Lower lobe of right lung (tissue), 2 donors: Measurements from ENCODE around the gene MUC16. TPM values are rescaled to one million over a fixed set of nuclear protein-coding genes. Genes with fewer than 3 reads are reported as not detected.

ENCODE experiments used
- ATAC-seq, 2 donors: fragments of 200-7000 bp; cut with Tn5 transposase; one replicate each; pipeline ENCODE4 v1.9.1; 2020 to 2022; ENCODE audit warnings: mild to moderate bottlenecking in 2 of 2, moderate library complexity in 2 of 2
- DNase-seq: peaks from one replicate; pipeline ENCODE4 v3.0.0-alpha.2; 2020
- H3K27ac ChIP-seq: fragments of 200-600 bp; one replicate; pipeline ENCODE4 v1.8.0; 2022
- H3K27me3 ChIP-seq: fragments of 200-600 bp; one replicate; pipeline ENCODE4 v1.8.0; 2022; ENCODE audit warnings: low read depth
- H3K36me3 ChIP-seq: fragments of 200-600 bp; one replicate; pipeline ENCODE4 v1.8.0; 2022; ENCODE audit warnings: mild to moderate bottlenecking
- H3K4me1 ChIP-seq: fragments of 200-600 bp; one replicate; pipeline ENCODE4 v1.8.0; 2022
- H3K4me3 ChIP-seq: fragments of 200-600 bp; one replicate; pipeline ENCODE4 v1.8.0; 2022; ENCODE audit warnings: mild to moderate bottlenecking
- H3K9me3 ChIP-seq: fragments of 200-600 bp; one replicate; pipeline ENCODE4 v1.8.0; 2022
- CTCF ChIP-seq: fragments of 200-600 bp; IDR thresholded peaks from one replicate; pipeline ENCODE4 v1.8.0; 2022; ENCODE audit warnings: antibody characterized with exemption, mild to moderate bottlenecking
- intact Hi-C: fragments of 100-400 bp; cut with DNase I; formaldehyde crosslinking; loops from one replicate; pipeline ENCODE4 v1.11.0; 2022
- total RNA-seq: library from RNA; stranded (reverse); fragmentation: NEBNext Ultra II Directional; extraction: Animal tissue kit (Norgen Biotek cat#: 25700); gene quantifications from one replicate; pipeline ENCODE4 v1.2.1, GENCODE V29; 2021
- donor health status: DM: no; HTN: yes; CAD: no; lungs with severe emphysema.

The MUC16 gene
- total RNA-seq, 1 donor from 2014 or later, result 2.2 TPM

- Histone ChIP-seq H3K36me3 (no peaks in the 10 kb centered on the region), H3K27ac (no peak overlapping the region), H3K4me1 (no peaks in the 10 kb centered on the region), H3K4me3 (no peak overlapping the region), H3K27me3 (peaks cover 17% of the 10 kb centered on the region), H3K9me3 (no peaks in the 10 kb centered on the region)
- intact Hi-C loops, result no loop called here
- DNase-seq, result no peak
- ATAC-seq, result no peak
- TF ChIP-seq CTCF, result no peak
Observed at GRCh38 chr19:9009431-9009830, 778 bp downstream of the MUC16 start.

- Histone ChIP-seq H3K36me3 (no peaks in the 10 kb centered on the region), H3K9me3 (no peaks in the 10 kb centered on the region), H3K4me1 (no peaks in the 10 kb centered on the region), H3K27me3 (peaks cover 17% of the 10 kb centered on the region), H3K27ac (no peak overlapping the region), H3K4me3 (no peak overlapping the region)
- intact Hi-C loops, result no loop called here
- TF ChIP-seq CTCF, result no peak
- DNase-seq (no peak), ATAC-seq (peak in 1 of 2 donors; percentile 33)
Observed at GRCh38 chr19:9008667-9009066, 1.5 kb downstream of the MUC16 start.

- Histone ChIP-seq H3K4me1 (no peaks in the 10 kb centered on the region), H3K9me3 (no peaks in the 10 kb centered on the region), H3K27me3 (no peaks in the 10 kb centered on the region), H3K4me3 (no peak overlapping the region), H3K36me3 (no peaks in the 10 kb centered on the region), H3K27ac (no peak overlapping the region)
- intact Hi-C loops, result no loop called here
- ATAC-seq (no peak), DNase-seq (no peak)
- no peak for TF ChIP-seq CTCF
Observed at GRCh38 chr19:9000933-9001332, 9.3 kb downstream of the MUC16 start.

GRCh38 chr19:8988204-8988603 lies 22.0 kb downstream of the MUC16 start:
- Histone ChIP-seq H3K4me3 (no peak overlapping the region), H3K4me1 (no peaks in the 10 kb centered on the region), H3K27ac (no peak overlapping the region), H3K36me3 (no peaks in the 10 kb centered on the region), H3K9me3 (no peaks in the 10 kb centered on the region), H3K27me3 (peaks cover 3% of the 10 kb centered on the region)
- ATAC-seq (no peak), DNase-seq (no peak)
- no peak for TF ChIP-seq CTCF
- intact Hi-C loops, result no loop called here

GRCh38 chr19:8986296-8986695 lies 23.9 kb downstream of the MUC16 start:
- intact Hi-C loops, result no loop called here

More at GRCh38 chr19:8986296-8986695, 23.9 kb downstream of the MUC16 start:
- ATAC-seq, result no peak
- no peaks in the 10 kb centered on the region for H3K9me3 ChIP-seq
- no peaks in the 10 kb centered on the region for H3K4me1 ChIP-seq
- H3K27me3 ChIP-seq, result peaks cover 3% of the 10 kb centered on the region
- DNase-seq, result no peak
- H3K27ac ChIP-seq, result no peak overlapping the region
- H3K4me3 ChIP-seq, result no peak overlapping the region
- H3K36me3 ChIP-seq, result no peaks in the 10 kb centered on the region
- TF ChIP-seq CTCF, result no peak
